Neural crest cell (in vitro differentiated cells): ENCODE results near the gene SNX15. TPM values are rescaled to one million over a fixed set of nuclear protein-coding genes. Genes with fewer than 3 reads are reported as not detected.

Source experiments
- DNase-seq: peaks from one replicate; pipeline ENCODE4 v3.0.0; 2021; ENCODE audit warnings: low read depth, mixed read lengths, low spot score
- H3K27ac Mint-ChIP-seq: one replicate; pipeline ENCODE4 v1.8.0; 2021; ENCODE audit warnings: mild to moderate bottlenecking, mixed read lengths; ENCODE audit not compliant: unreplicated experiment
- H3K27me3 Mint-ChIP-seq: 2 replicates; pipeline ENCODE4 v1.8.0; 2021; ENCODE audit warnings: low read depth, mild to moderate bottlenecking, mixed read lengths
- H3K36me3 Mint-ChIP-seq: 2 replicates; pipeline ENCODE4 v1.8.0; 2021; ENCODE audit warnings: low read depth, mild to moderate bottlenecking, mixed read lengths
- H3K4me1 Mint-ChIP-seq: 2 replicates; pipeline ENCODE4 v1.8.0; 2021; ENCODE audit warnings: mixed read lengths
- H3K4me3 Mint-ChIP-seq: one replicate; pipeline ENCODE4 v1.8.0; 2021; ENCODE audit warnings: mild to moderate bottlenecking, mixed read lengths
- H3K9me3 Mint-ChIP-seq: 2 replicates; pipeline ENCODE4 v1.8.0; 2021; ENCODE audit warnings: mixed read lengths
- total RNA-seq: library from RNA; stranded (reverse); gene quantifications from 2 replicates; pipeline ENCODE4 v1.2.1, GENCODE V29; 2021
- TF ChIP-seq, protein P1 (sequence below): fragments of 200-600 bp; sonication (generic); conservative IDR thresholded peaks from 2 replicates; pipeline ENCODE4 v1.5.0; 2021; ENCODE audit warnings: antibody characterized with exemption, mild to moderate bottlenecking

The SNX15 gene
- total RNA-seq, 1 donor from 2014 or later, result 31.7 TPM

DNA sequence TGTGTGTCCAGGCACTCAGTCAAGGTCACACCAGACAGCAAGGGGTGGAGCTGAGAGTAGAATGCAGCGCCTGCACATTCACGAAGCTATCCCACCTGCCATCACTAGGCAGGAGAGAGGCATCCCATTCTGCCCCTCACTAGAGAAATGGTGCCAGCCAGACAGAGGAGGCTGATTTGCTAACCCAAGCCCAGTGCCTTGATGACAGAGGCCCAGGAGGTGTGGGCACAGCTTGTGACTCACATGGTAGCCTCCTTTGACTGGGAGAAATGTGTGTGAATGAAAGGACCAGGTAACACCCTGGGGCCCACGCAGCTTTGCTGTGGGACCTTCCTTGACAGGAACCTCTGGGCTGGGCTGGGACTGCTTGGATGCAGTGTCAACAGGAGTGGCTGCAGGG lies 36.3 kb downstream of the SNX15 start:
- Mint-ChIP-seq H3K9me3 (no peaks in the 10 kb centered on the region), H3K36me3 (no peaks in the 10 kb centered on the region)
- TF ChIP-seq, protein P1, sequence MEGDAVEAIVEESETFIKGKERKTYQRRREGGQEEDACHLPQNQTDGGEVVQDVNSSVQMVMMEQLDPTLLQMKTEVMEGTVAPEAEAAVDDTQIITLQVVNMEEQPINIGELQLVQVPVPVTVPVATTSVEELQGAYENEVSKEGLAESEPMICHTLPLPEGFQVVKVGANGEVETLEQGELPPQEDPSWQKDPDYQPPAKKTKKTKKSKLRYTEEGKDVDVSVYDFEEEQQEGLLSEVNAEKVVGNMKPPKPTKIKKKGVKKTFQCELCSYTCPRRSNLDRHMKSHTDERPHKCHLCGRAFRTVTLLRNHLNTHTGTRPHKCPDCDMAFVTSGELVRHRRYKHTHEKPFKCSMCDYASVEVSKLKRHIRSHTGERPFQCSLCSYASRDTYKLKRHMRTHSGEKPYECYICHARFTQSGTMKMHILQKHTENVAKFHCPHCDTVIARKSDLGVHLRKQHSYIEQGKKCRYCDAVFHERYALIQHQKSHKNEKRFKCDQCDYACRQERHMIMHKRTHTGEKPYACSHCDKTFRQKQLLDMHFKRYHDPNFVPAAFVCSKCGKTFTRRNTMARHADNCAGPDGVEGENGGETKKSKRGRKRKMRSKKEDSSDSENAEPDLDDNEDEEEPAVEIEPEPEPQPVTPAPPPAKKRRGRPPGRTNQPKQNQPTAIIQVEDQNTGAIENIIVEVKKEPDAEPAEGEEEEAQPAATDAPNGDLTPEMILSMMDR, result no peak

DNA sequence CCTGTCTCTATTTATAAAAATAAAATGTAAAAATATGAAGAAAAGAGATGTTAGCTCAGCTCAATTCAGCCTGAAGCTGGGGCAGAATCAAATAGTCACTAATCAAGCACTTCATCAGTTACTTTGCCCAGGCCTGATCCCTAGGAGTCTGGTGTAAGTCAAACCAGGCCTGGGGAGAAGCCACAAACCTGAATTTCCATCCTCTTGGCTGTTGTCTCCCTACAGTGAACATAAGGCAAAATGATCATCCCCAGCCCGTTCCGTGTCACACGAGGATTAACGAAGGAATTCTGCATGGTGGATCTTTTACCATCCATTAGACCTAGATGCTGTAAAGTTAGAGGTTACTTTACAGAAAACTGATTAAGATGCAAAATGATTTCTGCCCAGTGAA lies 37.6 kb downstream of the SNX15 start:
- Mint-ChIP-seq H3K27me3 (peaks cover 5% of the 10 kb centered on the region), H3K36me3 (no peaks in the 10 kb centered on the region), H3K4me3 (no peak overlapping the region), H3K9me3 (no peaks in the 10 kb centered on the region), H3K27ac (no peak overlapping the region), H3K4me1 (no peaks in the 10 kb centered on the region)
- DNase-seq, result no peak
- TF ChIP-seq, protein P1, result no peak

More for the DNA sequence above, 36.3 kb downstream of the SNX15 start:
- Mint-ChIP-seq H3K27ac (no peak overlapping the region), H3K4me3 (no peak overlapping the region), H3K4me1 (no peaks in the 10 kb centered on the region), H3K27me3 (peaks cover 9% of the 10 kb centered on the region)
- no peak for DNase-seq

DNA sequence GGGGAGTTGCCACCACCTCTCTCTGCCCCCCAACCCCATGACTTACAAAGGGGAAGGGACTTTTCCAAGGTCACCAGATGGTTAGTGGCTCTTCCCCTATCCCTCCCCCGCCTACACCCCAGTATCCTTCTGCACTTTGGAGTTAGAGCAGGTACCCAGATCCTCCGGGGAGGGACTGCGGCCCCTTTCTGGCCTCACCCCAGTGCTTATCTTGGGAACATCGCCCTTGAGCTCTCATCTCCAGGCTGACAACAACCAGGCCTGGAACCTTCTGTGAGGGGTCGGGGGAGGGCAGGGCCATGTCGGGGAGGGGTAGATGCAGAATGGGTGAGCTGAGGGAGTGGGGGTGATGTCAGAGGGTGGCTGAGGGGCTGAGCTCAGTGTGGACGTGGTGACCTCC lies 38.6 kb downstream of the SNX15 start:
- no peak for DNase-seq
- Mint-ChIP-seq H3K4me3 (no peak overlapping the region), H3K27ac (no peak overlapping the region), H3K27me3 (peaks cover 3% of the 10 kb centered on the region), H3K9me3 (no peaks in the 10 kb centered on the region), H3K4me1 (no peaks in the 10 kb centered on the region), H3K36me3 (no peaks in the 10 kb centered on the region)
- TF ChIP-seq, protein P1, result no peak

DNA sequence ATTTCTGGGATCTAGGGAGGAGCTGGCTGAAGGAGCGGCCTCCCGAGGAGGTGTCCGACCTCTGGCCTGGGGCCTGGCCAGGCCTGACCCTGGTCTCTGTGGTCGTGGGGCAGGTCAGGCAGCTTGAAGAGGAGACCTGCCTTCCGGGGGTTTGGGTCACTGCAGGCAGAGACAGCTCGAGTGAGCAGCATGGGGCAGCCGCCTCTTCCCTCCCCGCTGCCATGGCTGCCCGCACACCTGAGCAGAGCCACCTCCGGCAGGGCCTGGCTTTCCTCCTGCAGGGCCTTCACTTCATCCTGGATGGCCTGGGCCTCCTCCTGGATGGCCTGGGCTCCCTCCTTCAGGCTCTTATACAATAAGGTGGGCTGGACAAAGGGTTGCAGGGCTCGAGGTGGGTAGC lies 39.1 kb downstream of the SNX15 start:
- no peak for DNase-seq
- no peak overlapping the region for H3K27ac Mint-ChIP-seq
- TF ChIP-seq, protein P1, result no peak
- no peaks in the 10 kb centered on the region for H3K4me1 Mint-ChIP-seq
- H3K9me3 Mint-ChIP-seq, result no peaks in the 10 kb centered on the region
- H3K4me3 Mint-ChIP-seq, result no peak overlapping the region
- no peaks in the 10 kb centered on the region for H3K27me3 Mint-ChIP-seq
- H3K36me3 Mint-ChIP-seq, result no peaks in the 10 kb centered on the region

DNA sequence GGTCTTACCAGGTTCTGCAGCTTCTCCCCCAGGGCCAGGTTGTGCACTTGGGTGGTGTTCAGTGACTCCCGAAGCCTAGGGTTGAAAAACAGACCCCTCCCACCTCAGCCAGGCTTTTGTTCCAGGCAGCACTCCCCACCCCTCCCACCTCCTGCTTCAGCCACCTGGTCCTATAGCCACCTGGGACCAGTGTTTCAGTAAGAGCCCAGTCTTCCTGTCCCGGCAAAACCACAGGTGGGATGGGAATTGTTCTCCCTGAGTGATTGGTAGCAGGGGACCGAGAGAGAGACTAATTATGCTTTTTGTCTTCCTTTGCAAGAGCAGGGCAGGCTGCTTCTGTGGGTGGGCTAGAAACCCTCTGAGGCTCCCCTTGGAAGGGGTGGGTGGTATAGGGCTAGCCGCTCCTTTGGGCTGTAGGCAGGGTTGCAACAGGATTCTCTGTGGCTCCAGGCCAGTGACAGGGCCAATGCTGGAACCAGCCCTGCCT lies 39.6 kb downstream of the SNX15 start:
- Mint-ChIP-seq H3K27ac (no peak overlapping the region), H3K4me3 (no peak overlapping the region), H3K27me3 (no peaks in the 10 kb centered on the region)

More for the DNA sequence above, 39.6 kb downstream of the SNX15 start:
- DNase-seq, result no peak
- H3K36me3 Mint-ChIP-seq, result no peaks in the 10 kb centered on the region
- no peaks in the 10 kb centered on the region for H3K9me3 Mint-ChIP-seq
- no peaks in the 10 kb centered on the region for H3K4me1 Mint-ChIP-seq
- TF ChIP-seq, protein P1, result no peak
